NCI-H345 treated with DMSO at 0.1 percent for 48 hours (cell line): ENCODE results near the gene KIAA1671.

ENCODE experiments used
- DNase-seq: peaks from one replicate; lab custom pipeline; 2025; ENCODE audit not compliant: unreplicated experiment; lab: John Stamatoyannopoulos, UW

Gene KIAA1671

GRCh38 chr22:25013607-25014006 lies 61.1 kb downstream of the KIAA1671 start:
- no peak for DNase-seq

GRCh38 chr22:25014896-25015755 lies 62.6 kb downstream of the KIAA1671 start:
- no peak for DNase-seq

- DNase-seq = no peak
Measured at GRCh38 chr22:25016311-25016710, 63.8 kb downstream of the KIAA1671 start.

GRCh38 chr22:25018009-25018408 lies 65.5 kb downstream of the KIAA1671 start:
- no peak for DNase-seq

- no peak for DNase-seq
Measured at GRCh38 chr22:25019427-25020184, 67.1 kb downstream of the KIAA1671 start.

GRCh38 chr22:25021409-25021808 lies 68.9 kb downstream of the KIAA1671 start:
- DNase-seq = no peak

GRCh38 chr22:25021976-25022711 lies 69.6 kb downstream of the KIAA1671 start:
- DNase-seq = no peak

- DNase-seq = no peak
Measured at GRCh38 chr22:25023879-25024278, 71.4 kb downstream of the KIAA1671 start.

GRCh38 chr22:25024895-25025294 lies 72.4 kb downstream of the KIAA1671 start:
- no peak for DNase-seq

- no peak for DNase-seq
Measured at GRCh38 chr22:25025491-25026400, 73.2 kb downstream of the KIAA1671 start.

GRCh38 chr22:25027043-25027906 lies 74.8 kb downstream of the KIAA1671 start:
- no peak for DNase-seq

GRCh38 chr22:25027959-25028840 lies 75.7 kb downstream of the KIAA1671 start:
- no peak for DNase-seq

- no peak for DNase-seq
Measured at GRCh38 chr22:25028841-25029141, 76.3 kb downstream of the KIAA1671 start.

- DNase-seq = no peak
Measured at GRCh38 chr22:25029181-25029580, 76.7 kb downstream of the KIAA1671 start.

- no peak for DNase-seq
Measured at GRCh38 chr22:25030636-25031035, 78.1 kb downstream of the KIAA1671 start.

- DNase-seq = no peak
Measured at GRCh38 chr22:25032066-25032465, 79.5 kb downstream of the KIAA1671 start.

- DNase-seq = no peak
Measured at GRCh38 chr22:25035715-25036114, 83.2 kb downstream of the KIAA1671 start.

- no peak for DNase-seq
Measured at GRCh38 chr22:25038239-25038638, 85.7 kb downstream of the KIAA1671 start.

GRCh38 chr22:25038771-25039170 lies 86.3 kb downstream of the KIAA1671 start:
- no peak for DNase-seq
